Thyroid gland (tissue), 4 donors: ENCODE results near the gene ACACA. TPM values are rescaled to one million over a fixed set of nuclear protein-coding genes. Genes with fewer than 3 reads are reported as not detected.
A peak's percentile ranks its signal among the peaks of the same experiment; 100 is the strongest.
"Not testable (repeated sequence)": the region's sequence is repeated elsewhere in the genome, so short reads cannot be mapped to it uniquely, and the experiment has no call there.

ENCODE experiments used
- DNase-seq, 2 donors: peaks; one replicate each; pipeline ENCODE4 v3.0.0-alpha.2; 2019
- H3K27ac ChIP-seq, 3 donors: fragments of 200-600 bp; sonication (generic); 1 replicate in 2 of 3; 2 replicates in 1 of 3; pipeline ENCODE4 v1.5.1; 2016 to 2019; ENCODE audit warnings: mild to moderate bottlenecking in 1 of 3, moderate library complexity in 1 of 3
- H3K27me3 ChIP-seq: fragments of 200-600 bp; sonication (generic); one replicate; pipeline ENCODE4 v1.5.1; 2019
- H3K36me3 ChIP-seq, 2 donors: fragments of 200-600 bp; sonication (generic); one replicate each; pipeline ENCODE4 v1.5.1; 2016 to 2019
- H3K4me1 ChIP-seq, 2 donors: fragments of 200-600 bp; sonication (generic); one replicate each; pipeline ENCODE4 v1.5.1; 2017 to 2019
- H3K4me3 ChIP-seq, 3 donors: fragments of 200-600 bp; sonication (generic); replicated peaks in 1 of 3; 1 replicate in 2 of 3; 2 replicates in 1 of 3; pipeline ENCODE4 v1.5.1; 2016; ENCODE audit warnings: mild to moderate bottlenecking in 1 of 3
- H3K9me3 ChIP-seq: fragments of 200-600 bp; sonication (generic); one replicate; pipeline ENCODE4 v1.5.1; 2017
- POLR2A ChIP-seq, 2 donors: fragments of 450-650 bp; IDR thresholded peaks; one replicate each; pipeline ENCODE4 v1.6.1; 2017; ENCODE audit warnings: antibody characterized with exemption in 2 of 2, mild to moderate bottlenecking in 2 of 2, moderate library complexity in 1 of 2
- WGBS, 2 donors: methylation state at CpG; one replicate each; pipeline ENCODE4 v1.1.5; 2017; 5-methylcytosine and 5-hydroxymethylcytosine counted together
- intact Hi-C: fragments of 100-400 bp; cut with DNase I; formaldehyde crosslinking; loops from one replicate; pipeline ENCODE4 v1.15.1; 2023
- total RNA-seq, 4 donors: library from RNA; depleted of rRNA; stranded (reverse); fragments of >200 nt; gene quantifications; one replicate each; pipeline ENCODE4 v1.2.3, GENCODE V29; 2016
- TF ChIP-seq, protein P1 (sequence below), 6 experiments: fragments of 200-600 bp in 3 of 6; fragments of 450-650 bp in 3 of 6; sonication (generic) in 3 of 6; IDR thresholded peaks; one replicate each; pipeline ENCODE4 v1.5.1; 2016 to 2019; ENCODE audit warnings: antibody characterized with exemption in 6 of 6, mild to moderate bottlenecking in 2 of 6, inconsistent platforms in 1 of 6, moderate library complexity in 1 of 6

Gene ACACA
- total RNA-seq = 10 to 100 TPM; 27.2 to 55.7 (median 38.4) TPM

GRCh38 chr17:37406635-37407461 is at the start of gene ACACA, which contains the start of gene TADA2A:
ACACA (minus strand) TSS chr17:37406836; CDS start chr17:37406299, 537 bp downstream.
TADA2A (plus strand) TSS chr17:37406886; CDS start chr17:37411366, 4,480 bp downstream.
- H3K36me3 ChIP-seq = peaks cover 3 to 8% of the 10 kb centered on the region in 2 donors
- H3K4me3 ChIP-seq = peak within 1 kb of the TSS; percentile 61 to 73 (median 64)
- H3K27me3 ChIP-seq = no peaks in the 10 kb centered on the region
- peak within 1 kb of the TSS; percentile 81 to 91 (median 87) for H3K27ac ChIP-seq
- peak; percentile 80 to 82 for DNase-seq
- intact Hi-C loops = loop anchor here (5.0 kb wide), 1 partner anchor 80 kb away; the partner anchor contains the start of gene DUSP14
- TF ChIP-seq, protein P1, sequence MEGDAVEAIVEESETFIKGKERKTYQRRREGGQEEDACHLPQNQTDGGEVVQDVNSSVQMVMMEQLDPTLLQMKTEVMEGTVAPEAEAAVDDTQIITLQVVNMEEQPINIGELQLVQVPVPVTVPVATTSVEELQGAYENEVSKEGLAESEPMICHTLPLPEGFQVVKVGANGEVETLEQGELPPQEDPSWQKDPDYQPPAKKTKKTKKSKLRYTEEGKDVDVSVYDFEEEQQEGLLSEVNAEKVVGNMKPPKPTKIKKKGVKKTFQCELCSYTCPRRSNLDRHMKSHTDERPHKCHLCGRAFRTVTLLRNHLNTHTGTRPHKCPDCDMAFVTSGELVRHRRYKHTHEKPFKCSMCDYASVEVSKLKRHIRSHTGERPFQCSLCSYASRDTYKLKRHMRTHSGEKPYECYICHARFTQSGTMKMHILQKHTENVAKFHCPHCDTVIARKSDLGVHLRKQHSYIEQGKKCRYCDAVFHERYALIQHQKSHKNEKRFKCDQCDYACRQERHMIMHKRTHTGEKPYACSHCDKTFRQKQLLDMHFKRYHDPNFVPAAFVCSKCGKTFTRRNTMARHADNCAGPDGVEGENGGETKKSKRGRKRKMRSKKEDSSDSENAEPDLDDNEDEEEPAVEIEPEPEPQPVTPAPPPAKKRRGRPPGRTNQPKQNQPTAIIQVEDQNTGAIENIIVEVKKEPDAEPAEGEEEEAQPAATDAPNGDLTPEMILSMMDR (IDR thresholded peaks at IDR 0.05) = peak in 1 of 6 experiments; percentile 25
- TF ChIP-seq POLR2A (IDR thresholded peaks at IDR 0.05) = peak; percentile 14 to 63
- H3K4me1 ChIP-seq = peaks cover 13 to 22% of the 10 kb centered on the region in 2 donors
- WGBS, 2 donors = 0 to 1% methylated on average over 7 to 15 of the region's 98 CpGs
- H3K9me3 ChIP-seq = no peaks in the 10 kb centered on the region

- intact Hi-C loops = loop anchor here (5.0 kb wide), 1 partner anchor 37 kb away; the partner anchor contains the start of gene DUSP14
- H3K27ac ChIP-seq = peak overlapping the region; percentile 92 to 97 (median 93)
- H3K4me3 ChIP-seq = no peak overlapping the region
- H3K9me3 ChIP-seq = no peaks in the 10 kb centered on the region
- no peaks in the 10 kb centered on the region for H3K27me3 ChIP-seq
- H3K4me1 ChIP-seq = peaks cover 63 to 73% of the 10 kb centered on the region in 2 donors
- peaks cover 0 to 5% of the 10 kb centered on the region in 2 donors for H3K36me3 ChIP-seq
- WGBS, 2 donors = 36 to 55% methylated on average over 6 of the region's 6 CpGs
- DNase-seq = peak; percentile 66 to 69
- peak in 1 of 2 donors; percentile 78 for TF ChIP-seq POLR2A (IDR thresholded peaks at IDR 0.05)
- TF ChIP-seq, protein P1 (IDR thresholded peaks at IDR 0.05) = no peak
Measured at GRCh38 chr17:37450112-37450511, 43.5 kb upstream of the ACACA start.

- intact Hi-C loops = no loop called here
- DNase-seq = peak; percentile 37
- H3K4me3 ChIP-seq = no peak overlapping the region
- H3K27me3 ChIP-seq = no peaks in the 10 kb centered on the region
- H3K9me3 ChIP-seq = no peaks in the 10 kb centered on the region
- peaks cover 6 to 17% of the 10 kb centered on the region in 2 donors for H3K36me3 ChIP-seq
- WGBS, 2 donors = 56 to 70% methylated on average over 1 of the region's 1 CpG
- H3K4me1 ChIP-seq = peaks cover 65 to 73% of the 10 kb centered on the region in 2 donors
- peak overlapping the region; percentile 84 to 97 (median 93) for H3K27ac ChIP-seq
- peak in 1 of 2 donors; percentile 31 for TF ChIP-seq POLR2A (IDR thresholded peaks at IDR 0.05)
- TF ChIP-seq, protein P1 (IDR thresholded peaks at IDR 0.05) = no peak
Measured at GRCh38 chr17:37447641-37448040, 41.0 kb upstream of the ACACA start.

- no peak for DNase-seq
- Histone ChIP-seq H3K9me3 (no peaks in the 10 kb centered on the region), H3K36me3 (peaks cover 12 to 25% of the 10 kb centered on the region in 2 donors), H3K27ac (peak overlapping the region; percentile 84 to 97 (median 93)), H3K27me3 (no peaks in the 10 kb centered on the region), H3K4me1 (peaks cover 61% of the 10 kb centered on the region in 2 donors), H3K4me3 (no peak overlapping the region)
- 39 to 47% methylated on average over 4 of the region's 4 CpGs for WGBS, 2 donors
- TF ChIP-seq POLR2A (IDR thresholded peaks at IDR 0.05) = peak in 1 of 2 donors; percentile 53
- TF ChIP-seq, protein P1 (IDR thresholded peaks at IDR 0.05) = no peak
- intact Hi-C loops = no loop called here
Measured at GRCh38 chr17:37446027-37446426, 39.4 kb upstream of the ACACA start.

DNA sequence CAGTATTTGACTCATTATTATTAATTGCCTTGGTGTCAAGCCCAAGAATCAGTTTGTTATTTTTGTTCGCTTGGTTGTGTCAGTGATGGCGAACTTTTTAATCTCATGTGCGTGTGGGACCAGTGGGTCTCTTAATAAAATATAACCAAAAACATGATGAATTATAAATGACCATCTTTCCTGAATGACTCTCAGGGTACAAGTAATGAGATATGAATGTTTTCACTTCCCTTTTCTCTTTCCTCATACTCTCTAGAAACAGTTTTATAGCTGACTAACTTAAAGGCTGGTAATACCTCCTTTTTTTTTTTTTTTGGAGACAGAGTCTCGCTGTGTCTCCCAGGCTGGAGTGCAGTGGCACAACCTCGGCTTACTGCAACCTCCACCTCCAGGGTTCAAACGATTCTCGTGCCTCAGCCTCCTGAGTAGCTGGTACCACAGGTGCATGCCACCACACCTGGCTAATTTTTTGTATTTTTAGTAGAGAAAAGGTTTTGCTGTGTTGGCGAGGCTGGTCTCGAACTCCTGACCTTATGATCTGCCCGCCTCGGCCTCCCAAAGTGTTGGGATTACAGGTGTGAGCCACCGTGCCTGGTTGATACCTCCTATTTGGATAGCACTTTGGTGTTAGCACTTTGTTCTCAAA is 34.9 kb upstream of the ACACA start:
- H3K27me3 ChIP-seq, DNase-seq, intact Hi-C loops, H3K9me3 ChIP-seq, H3K4me3 ChIP-seq: not testable (repeated sequence)
- Histone ChIP-seq H3K27ac (peak overlapping the region in 2 of 3 donors; percentile 13 to 16), H3K4me1 (peaks cover 21 to 22% of the 10 kb centered on the region in 2 donors), H3K36me3 (peaks cover 25 to 26% of the 10 kb centered on the region in 2 donors)
- WGBS, 2 donors = 96 to 97% methylated on average over 12 of the region's 12 CpGs
